HG03135 (cell line): ENCODE results near the gene OXSR1.
"Not testable (repeated sequence)": the region's sequence is repeated elsewhere in the genome, so short reads cannot be mapped to it uniquely, and the experiment has no call there.

Experiments used
- ATAC-seq: cut with Tn5 transposase; IDR thresholded peaks from one replicate; pipeline ENCODE4 v1.9.1; 2021; ENCODE audit warnings: mild to moderate bottlenecking, moderate library complexity; ENCODE audit not compliant: unreplicated experiment

The OXSR1 gene

GRCh38 chr3:38127611-38128302 lies 37.6 kb upstream of the OXSR1 start:
- no peak for ATAC-seq

DNA sequence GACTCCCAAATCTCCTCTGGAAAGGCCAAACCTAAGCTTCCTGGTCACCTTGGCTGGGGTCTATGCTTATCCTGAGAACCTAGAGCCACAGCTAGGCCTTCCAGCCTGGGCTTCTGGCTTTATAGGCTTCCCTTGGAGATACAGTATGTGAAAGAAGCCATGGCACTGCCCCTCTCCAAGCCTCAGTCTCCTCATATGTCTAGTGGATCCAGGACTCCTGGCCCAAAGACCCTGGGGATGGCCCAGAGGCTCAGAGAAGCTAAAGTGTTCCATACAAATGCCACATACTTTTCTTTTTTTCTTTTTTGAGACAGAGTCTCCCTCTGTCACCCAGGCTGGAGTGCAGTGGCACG lies 37.1 kb upstream of the OXSR1 start:
- no peak for ATAC-seq

- ATAC-seq = no peak
These were observed 36.3 kb upstream of the OXSR1 start for GRCh38 chr3:38129058-38129457.

DNA sequence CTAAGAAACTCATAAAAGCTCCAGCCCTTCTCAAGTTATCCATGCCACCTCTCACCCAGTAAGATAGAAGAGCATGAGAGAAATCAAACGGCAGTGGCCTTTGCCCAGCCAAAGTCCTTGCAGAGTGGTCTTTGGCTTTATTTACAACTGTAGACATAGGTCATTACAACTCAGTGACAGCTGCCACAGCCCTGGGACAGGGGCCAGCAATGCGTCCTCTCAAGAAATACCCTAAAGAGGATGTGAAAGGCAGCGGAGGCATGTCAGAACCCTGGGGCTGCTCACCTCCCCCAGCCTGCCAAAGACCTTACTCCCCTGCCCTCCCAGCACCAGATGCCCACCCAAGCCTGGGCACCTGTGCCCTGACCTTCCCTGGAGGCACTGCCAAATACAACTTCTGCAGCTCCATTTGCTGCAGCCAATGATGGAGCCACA lies 34.7 kb upstream of the OXSR1 start:
- no peak for ATAC-seq

DNA sequence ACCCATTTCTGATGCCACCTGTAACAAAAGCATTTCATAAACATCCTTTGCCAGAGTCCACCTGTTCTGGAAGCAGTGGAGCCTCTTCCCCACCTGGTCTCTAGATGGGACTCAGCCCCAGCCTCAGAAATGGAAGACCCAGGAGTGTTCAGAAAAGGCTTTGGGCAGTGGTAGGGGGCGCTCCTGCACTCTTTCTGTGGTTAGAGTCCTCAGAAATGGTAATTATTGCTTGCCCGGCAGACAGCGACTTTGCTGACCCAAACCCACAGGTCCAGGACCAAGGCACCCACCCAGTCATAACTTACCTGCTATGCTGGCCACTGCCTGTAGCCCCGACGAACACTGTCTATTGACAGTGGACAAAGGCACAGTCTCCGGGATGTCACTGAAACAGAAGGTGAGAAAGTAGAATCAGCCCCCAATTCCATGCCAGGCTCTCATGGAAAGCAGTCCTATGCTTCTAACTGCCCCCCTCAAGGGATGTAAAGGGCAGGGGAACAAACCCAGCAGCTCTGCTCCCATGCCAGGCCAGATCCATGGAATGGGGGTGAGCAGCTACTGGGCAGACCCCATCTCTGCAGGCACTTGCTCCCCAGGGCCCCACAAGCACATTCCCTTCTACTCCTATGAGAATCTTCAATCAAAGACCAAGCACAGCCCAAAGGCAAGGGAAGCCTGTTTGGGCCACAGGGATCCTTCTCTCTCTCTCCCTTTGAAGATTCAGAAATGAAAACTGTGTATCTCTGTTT lies 33.5 kb upstream of the OXSR1 start:
- no peak for ATAC-seq

DNA sequence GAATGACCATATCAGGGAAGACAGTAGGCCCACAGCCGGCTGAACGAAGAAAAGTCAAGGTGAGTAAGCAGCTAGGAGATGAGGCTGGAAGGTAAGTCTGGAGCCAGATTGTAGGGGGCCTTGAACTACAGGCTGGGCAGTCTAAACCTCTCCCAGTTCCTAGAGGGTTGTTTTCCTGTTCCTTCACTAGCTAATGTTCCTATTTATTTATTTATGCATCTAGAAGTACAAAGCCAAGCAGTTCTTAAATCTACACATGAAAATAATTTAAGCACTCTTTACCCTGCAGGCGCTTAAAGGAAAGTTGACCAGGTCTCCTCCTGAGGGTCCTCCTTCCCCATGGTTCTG lies 32.2 kb upstream of the OXSR1 start:
- no peak for ATAC-seq

DNA sequence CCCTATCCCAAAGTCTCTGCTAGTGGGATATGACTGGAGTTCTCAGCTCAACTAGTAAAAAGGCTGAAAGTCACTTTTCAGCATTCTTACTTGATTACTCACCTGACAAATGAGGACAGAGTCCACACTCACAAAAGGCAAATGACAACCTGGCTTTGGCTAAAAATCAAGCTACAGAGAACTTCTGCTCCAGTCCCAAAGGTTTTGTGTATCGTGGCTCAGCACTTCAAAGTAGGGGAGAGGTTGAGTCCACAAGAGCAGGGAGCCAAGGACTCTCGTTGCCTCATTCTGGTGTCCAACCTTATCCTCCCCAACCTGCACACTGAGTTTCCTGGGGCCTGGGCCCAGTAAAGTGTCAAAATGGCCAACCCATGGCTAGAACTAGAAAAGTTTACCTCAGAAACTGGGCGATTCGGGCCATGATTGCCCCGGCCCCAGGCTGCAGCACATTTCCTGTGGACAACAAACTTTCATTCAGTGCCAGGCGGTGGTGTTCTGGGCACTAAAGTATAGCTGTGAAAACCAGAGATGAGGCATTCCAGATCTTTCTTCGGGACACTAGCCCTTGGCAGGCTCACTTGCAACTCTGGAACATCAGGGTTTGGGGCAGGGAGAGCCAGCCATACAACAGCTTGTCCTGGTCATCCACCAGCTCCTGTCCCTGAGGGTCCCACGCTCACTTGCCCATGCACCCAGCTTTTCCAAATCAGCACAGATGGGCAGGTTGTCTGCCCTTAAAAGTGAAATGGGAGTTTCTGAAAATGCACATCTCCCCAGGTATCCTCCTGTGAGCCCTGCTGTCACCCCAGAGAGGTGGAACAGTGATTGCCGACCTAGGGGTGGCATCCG lies 31.6 kb upstream of the OXSR1 start:
- no peak for ATAC-seq

DNA sequence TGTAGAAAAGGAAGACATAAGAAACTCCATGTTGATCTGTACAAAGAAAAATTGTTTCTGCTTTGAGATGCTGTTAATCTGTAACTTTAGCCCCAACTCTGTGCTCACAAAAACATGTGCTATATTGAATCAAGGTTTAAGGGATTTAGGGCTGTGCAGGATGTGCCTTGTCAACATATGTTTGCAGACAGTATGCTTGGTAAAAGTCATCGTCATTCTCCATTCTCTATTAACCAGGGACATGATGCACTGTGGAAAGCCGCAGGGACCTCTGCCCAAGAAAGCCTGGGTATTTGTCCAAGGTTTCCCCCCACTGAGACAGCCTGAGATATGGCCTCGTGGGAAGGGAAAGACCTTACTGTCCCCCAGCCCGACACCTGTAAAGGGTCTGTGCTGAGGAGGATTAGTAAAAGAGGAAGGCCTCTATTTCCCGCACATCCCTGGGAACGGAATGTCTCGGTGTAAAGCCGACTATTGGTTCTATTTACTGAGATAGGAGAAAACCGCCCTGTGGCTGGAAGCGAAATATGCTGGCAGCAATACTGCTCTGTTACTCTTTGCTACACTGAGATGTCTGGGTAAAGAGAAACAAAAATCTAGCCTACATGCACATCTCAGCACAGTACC lies 30.7 kb upstream of the OXSR1 start:
- ATAC-seq = not testable (repeated sequence)

DNA sequence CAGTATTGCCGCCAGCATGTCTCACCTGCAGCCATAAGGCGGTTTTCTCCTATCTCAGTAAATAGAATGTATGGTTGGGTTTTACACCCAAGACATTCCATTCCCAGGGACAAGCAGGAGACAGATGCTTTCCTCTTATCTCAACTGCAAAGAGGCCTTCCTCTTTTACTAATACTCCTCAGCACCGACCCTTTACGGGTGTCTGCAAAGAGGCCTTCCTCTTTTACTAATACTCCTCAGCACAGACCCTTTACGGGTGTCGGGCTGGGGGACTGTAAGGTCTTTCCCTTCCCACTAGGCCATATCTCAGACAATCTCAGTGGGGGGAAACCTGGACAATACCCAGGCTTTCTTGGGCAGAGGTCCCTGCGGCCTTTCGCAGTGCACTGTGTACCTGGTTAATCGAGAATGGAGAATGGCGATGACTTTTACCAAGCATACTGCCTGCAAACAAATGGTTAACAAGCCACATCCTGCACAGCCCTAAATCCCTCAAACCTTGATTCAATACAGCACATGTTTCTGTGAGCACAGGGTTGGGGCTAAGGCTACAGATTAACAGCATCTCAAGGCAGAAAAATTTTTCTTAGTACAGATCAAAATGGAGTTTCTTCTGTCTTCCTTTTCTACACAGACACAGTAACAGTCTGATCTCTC lies 29.6 kb upstream of the OXSR1 start:
- ATAC-seq = not testable (repeated sequence)

- no peak for ATAC-seq
These were observed 29.0 kb upstream of the OXSR1 start for GRCh38 chr3:38136393-38136776.

- peak; percentile 90 for ATAC-seq
These were observed 28.3 kb upstream of the OXSR1 start, which contains the start of gene ACAA1 for GRCh38 chr3:38136777-38137614. Gene ACAA1 (minus strand): TSS chr3:38137127. CDS start chr3:38137035, 92 bp downstream.

DNA sequence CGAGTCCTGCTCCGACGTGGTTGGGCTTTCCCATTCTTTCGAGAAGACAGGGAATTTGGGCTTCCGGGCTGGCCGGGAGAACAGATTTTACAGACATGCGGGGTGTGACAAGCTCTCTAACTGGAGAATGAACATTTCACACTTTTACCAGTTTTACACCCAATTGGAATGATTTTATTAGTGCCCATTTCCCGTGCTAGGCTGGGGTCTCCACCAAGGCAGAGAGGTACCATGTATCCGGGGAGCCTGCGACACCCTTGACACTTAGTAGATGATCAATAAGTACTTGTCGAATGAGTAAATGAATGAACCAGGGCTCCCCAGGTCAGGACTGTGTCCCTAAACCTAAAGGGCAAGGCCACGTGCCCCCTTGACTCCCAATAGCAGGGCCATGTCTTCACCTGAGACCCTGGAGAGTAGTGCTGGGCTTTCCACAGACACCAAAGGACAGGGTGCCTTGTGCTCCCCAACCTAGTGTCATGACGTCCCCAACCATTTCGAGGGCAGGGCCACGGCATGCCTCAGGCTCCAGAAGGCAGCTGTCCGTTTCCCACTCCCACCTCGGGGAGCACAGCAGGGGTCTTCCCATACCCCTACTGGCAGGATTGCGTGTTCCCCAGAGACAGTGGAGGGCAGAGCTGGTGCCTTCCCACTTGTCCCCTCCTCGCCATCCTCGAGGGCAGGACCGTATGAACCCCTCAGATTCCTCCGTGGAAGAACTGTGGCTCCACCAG lies 27.6 kb upstream of the OXSR1 start:
- ATAC-seq = no peak

GRCh38 chr3:38138349-38139190 lies 26.8 kb upstream of the OXSR1 start, which contains the start of gene MYD88:
Gene MYD88 (plus strand): TSS chr3:38138661. CDS start chr3:38138701, 40 bp downstream.
- ATAC-seq = peak; percentile 49

DNA sequence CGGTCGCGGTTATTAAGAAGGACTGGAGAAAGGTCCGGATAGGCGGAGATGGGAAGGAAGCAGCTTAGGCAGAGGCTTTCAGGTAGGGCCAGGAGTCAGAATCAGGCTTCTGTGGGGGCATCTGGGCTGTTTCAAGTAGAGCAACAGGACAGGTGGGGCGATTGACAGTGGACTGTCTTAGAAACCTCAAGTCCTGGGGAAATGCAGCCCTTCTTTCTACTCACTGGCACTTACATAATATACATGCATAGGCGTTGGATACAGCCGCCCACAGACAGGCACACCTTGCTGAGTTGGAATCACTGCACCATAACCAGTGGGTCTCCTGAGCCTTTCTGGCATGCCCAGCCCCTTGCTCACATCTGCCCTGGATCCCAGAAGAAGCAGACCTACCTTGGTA lies 26.1 kb upstream of the OXSR1 start:
- no peak for ATAC-seq

GRCh38 chr3:38139652-38140051 lies 25.7 kb upstream of the OXSR1 start:
- no peak for ATAC-seq

- no peak for ATAC-seq
These were observed 24.8 kb upstream of the OXSR1 start for GRCh38 chr3:38140326-38141172.
